GM12874 (cell line): ENCODE data around the gene AP2A2.

Source experiments
- CTCF ChIP-seq: IDR thresholded peaks from 2 replicates; pipeline ENCODE4 v1.5.1; 2011; ENCODE audit warnings: low read depth, mild to moderate bottlenecking, control low read depth, low read length, moderate library complexity; ENCODE audit not compliant: insufficient read depth

AP2A2 gene

GRCh38 chr11:899724-900123 is 25.9 kb upstream of the AP2A2 start:
- no peak for TF ChIP-seq CTCF

DNA sequence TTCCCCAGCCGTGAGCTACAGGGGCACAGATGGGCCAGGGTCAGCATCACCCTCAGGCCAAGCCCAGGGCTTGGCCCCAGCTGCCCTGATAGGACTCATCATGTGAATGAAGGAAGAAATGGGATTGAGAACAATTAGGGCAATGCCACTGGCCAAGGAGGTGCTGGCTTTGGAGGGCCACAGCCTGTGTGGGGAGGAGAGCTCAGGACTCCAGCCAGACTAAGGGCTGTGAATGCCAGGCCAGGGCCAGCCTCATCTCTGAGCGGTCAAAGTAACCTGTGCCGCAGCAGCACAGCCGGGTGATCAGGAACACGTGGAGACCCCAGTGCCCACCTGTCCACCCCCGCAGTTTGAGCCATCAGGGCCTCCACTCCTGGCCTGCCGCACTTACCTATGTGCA is 25.1 kb upstream of the AP2A2 start:
- no peak for TF ChIP-seq CTCF

GRCh38 chr11:901452-902061 is 24.1 kb upstream of the AP2A2 start:
- no peak for TF ChIP-seq CTCF

DNA sequence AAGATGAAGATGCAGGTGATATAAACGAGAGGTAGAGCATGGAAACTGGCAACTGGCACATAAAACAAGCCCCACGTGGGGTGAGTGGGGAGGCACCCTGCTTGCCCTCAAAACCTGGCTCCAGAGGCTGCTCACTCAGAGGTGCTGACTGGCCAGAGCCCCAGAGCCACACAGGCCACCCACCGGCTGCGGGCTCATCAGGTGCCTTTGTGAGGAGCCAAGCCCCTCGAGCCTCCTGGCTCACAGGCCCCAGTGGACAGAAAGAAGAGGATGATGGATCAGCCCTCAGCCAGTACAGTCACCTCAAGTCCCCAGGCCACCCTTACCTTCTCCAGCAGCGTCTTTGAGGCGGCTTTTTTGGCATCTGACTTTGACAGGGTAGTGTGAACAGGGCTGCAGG is 21.3 kb upstream of the AP2A2 start:
- TF ChIP-seq CTCF: no peak

DNA sequence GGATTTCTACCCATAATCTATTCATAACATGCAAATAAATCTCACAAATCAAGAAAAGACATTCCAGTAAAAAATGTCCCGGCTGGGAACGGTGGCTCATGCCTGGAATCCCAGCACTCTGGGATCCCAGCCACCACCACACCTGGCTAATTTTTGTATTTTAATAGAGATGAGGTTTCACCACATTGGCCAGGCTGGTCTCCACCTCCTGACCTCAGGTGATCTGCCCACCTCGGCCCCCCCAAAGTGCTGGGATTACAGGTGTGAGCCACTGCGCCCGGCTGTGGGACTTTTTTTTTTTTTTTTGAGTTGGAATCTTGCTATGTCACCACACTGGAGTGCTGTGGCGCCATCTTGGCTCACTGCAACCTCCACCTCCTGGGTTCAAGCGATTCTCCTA is 19.7 kb upstream of the AP2A2 start:
- no peak for TF ChIP-seq CTCF

GRCh38 chr11:907668-908067 is 18.0 kb upstream of the AP2A2 start:
- TF ChIP-seq CTCF: no peak

- no peak for TF ChIP-seq CTCF
Measured at GRCh38 chr11:908273-908672, 17.4 kb upstream of the AP2A2 start.

GRCh38 chr11:909406-909805 is 16.3 kb upstream of the AP2A2 start:
- TF ChIP-seq CTCF: no peak
